ENCODE measurements around the gene TMEM119. TPM values are rescaled to one million over a fixed set of nuclear protein-coding genes. Genes with fewer than 3 reads are reported as not detected.

Gene TMEM119
- total RNA-seq, 3 donors from 2014 or later: 12.1 to 21.0 (median 12.5) TPM

DNA sequence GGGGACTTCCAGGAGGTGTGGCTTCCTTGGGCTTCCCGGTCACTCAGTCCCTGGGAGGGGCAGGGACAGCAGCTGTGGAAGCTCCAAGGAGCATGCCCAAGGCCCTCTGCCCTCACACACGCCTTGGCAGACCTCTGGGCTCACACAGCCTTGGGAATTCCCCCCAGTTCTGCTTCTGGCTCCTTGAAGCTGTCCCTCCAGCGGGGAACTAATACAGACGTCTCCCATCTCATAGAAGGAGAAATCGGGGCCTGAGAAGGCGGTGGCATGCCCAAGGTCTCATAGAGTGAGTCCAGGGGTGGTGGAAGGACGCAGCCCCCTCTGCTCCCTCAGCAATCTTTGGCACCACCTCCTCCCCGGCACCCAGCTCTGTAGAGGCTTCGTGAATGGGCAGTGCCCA lies 15.7 kb upstream of the TMEM119 start:
- intact Hi-C loops (cut with DNase I; ENCODE audit: low total_unique reads): no loop called here
- no peak for TF ChIP-seq POLR2A (IDR thresholded peaks at IDR 0.05)

DNA sequence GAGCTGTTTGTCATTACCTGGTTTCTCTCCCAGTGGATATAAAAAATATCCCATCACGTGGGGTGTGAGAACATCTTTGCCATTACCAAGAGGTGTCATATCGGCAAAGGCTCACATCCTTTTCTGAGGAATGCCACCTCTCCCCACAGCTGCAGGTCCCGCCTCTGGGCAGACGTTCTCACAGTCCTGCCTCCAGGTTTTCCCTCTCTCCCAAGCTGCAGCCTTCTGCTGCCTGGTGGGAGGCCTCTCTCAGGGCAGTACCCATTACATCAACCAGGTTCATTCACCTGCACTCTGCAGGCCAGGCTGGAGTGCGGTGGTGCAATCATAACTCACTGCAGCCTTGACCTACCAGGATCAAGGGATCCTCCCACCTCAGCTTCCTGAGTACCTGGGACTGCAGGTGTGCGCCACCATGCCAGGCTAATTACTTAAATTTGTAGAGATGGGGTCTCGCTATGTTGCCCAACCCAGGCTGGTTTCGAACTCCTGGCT lies 15.0 kb upstream of the TMEM119 start:
- intact Hi-C loops (cut with DNase I; ENCODE audit: low total_unique reads): no loop called here
- Histone ChIP-seq H3K4me1 (no peaks in the 10 kb centered on the region), H3K9me3 (no peaks in the 10 kb centered on the region), H3K4me3 (no peak overlapping the region), H3K36me3 (no peaks in the 10 kb centered on the region), H3K27me3 (no peaks in the 10 kb centered on the region), H3K27ac (no peak overlapping the region)
- no peak for DNase-seq (ENCODE audit: low spot score in 2 of 2)
- TF ChIP-seq, protein P1, sequence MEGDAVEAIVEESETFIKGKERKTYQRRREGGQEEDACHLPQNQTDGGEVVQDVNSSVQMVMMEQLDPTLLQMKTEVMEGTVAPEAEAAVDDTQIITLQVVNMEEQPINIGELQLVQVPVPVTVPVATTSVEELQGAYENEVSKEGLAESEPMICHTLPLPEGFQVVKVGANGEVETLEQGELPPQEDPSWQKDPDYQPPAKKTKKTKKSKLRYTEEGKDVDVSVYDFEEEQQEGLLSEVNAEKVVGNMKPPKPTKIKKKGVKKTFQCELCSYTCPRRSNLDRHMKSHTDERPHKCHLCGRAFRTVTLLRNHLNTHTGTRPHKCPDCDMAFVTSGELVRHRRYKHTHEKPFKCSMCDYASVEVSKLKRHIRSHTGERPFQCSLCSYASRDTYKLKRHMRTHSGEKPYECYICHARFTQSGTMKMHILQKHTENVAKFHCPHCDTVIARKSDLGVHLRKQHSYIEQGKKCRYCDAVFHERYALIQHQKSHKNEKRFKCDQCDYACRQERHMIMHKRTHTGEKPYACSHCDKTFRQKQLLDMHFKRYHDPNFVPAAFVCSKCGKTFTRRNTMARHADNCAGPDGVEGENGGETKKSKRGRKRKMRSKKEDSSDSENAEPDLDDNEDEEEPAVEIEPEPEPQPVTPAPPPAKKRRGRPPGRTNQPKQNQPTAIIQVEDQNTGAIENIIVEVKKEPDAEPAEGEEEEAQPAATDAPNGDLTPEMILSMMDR (IDR thresholded peaks at IDR 0.05): no peak
- no peak for TF ChIP-seq POLR2AphosphoS5 (IDR thresholded peaks at IDR 0.05)
- TF ChIP-seq POLR2A (IDR thresholded peaks at IDR 0.05): no peak

More for the DNA sequence above, 15.7 kb upstream of the TMEM119 start:
- no peak for DNase-seq (ENCODE audit: low spot score in 2 of 2)
- no peaks in the 10 kb centered on the region for H3K27me3 ChIP-seq
- no peaks in the 10 kb centered on the region for H3K4me1 ChIP-seq
- no peak overlapping the region for H3K4me3 ChIP-seq
- no peaks in the 10 kb centered on the region for H3K9me3 ChIP-seq
- H3K36me3 ChIP-seq: no peaks in the 10 kb centered on the region
- H3K27ac ChIP-seq: peak overlapping the region in 1 of 2 donors; percentile 1

DNA sequence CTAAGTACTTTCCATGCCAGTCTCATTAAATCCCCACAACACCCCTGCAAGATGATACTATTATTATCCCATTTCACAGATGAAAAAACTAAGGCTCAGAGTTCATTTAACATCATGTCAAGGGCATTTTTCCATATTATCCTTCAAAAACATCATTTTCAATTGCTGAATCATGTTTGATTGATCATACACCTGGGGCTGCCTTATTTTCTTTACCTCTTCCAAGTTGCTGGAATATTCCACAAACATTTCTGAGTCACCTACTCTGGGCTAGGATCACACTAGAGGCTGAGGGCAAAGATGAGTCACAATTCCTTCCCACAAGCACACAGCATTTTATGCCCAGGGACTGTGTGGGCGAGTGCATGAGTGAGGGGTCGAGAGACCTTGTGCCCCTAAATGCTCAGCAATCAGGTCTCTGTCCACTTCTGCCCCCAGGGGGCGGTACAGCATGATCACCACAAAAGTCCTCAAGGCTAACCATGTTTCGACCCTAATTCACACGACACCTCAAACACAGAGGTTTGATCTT lies 14.1 kb upstream of the TMEM119 start:
- Histone ChIP-seq H3K36me3 (no peaks in the 10 kb centered on the region), H3K4me3 (no peak overlapping the region), H3K27me3 (no peaks in the 10 kb centered on the region), H3K27ac (no peak overlapping the region), H3K9me3 (no peaks in the 10 kb centered on the region), H3K4me1 (no peaks in the 10 kb centered on the region)
- intact Hi-C loops (cut with DNase I; ENCODE audit: low total_unique reads): no loop called here
- TF ChIP-seq, protein P1 (IDR thresholded peaks at IDR 0.05): no peak
- TF ChIP-seq POLR2AphosphoS5 (IDR thresholded peaks at IDR 0.05): no peak
- DNase-seq (ENCODE audit: low spot score in 2 of 2): no peak

DNA sequence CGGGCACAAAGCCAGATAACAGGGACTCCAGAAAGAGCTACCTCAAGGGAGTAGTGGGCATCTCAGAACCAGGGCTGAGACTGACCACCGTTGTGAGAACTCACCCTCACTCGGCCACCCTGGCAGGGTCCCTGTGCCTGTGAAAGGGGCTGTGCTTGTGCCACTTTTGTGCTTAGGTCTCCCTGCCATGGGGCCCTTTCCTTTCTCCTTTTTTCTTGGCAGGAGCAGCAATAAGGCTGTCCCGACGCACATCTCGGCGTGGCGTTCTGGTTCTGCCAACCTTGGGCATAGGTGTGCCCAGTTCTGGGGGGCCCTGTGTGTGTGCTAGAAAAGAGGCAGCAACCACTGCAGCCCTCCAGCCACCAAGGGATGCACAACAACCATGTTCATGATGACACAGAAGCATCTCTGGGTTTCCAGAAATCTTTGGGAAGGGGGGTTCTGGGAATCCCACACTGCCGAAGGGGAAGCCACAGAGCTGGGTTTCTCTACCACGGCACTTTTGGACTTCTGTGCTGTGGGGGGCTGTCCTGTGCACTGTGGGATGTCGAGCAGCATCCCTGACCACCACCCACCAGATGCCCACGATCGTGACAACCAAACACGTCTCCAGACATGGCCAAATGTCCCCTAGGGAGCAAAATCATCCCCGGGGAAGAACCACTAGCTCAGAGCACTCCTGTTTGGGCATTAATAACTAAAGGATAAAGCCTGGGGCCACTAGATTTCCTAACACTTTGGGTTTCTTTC lies 13.1 kb upstream of the TMEM119 start:
- Histone ChIP-seq H3K27ac (no peak overlapping the region), H3K9me3 (no peaks in the 10 kb centered on the region), H3K36me3 (no peaks in the 10 kb centered on the region), H3K27me3 (no peaks in the 10 kb centered on the region), H3K4me3 (no peak overlapping the region), H3K4me1 (no peaks in the 10 kb centered on the region)
- TF ChIP-seq POLR2AphosphoS5 (IDR thresholded peaks at IDR 0.05) (no peak), POLR2A (IDR thresholded peaks at IDR 0.05) (no peak)
- TF ChIP-seq, protein P1 (IDR thresholded peaks at IDR 0.05): no peak
- intact Hi-C loops (cut with DNase I; ENCODE audit: low total_unique reads): no loop called here
- DNase-seq (ENCODE audit: low spot score in 2 of 2): no peak

DNA sequence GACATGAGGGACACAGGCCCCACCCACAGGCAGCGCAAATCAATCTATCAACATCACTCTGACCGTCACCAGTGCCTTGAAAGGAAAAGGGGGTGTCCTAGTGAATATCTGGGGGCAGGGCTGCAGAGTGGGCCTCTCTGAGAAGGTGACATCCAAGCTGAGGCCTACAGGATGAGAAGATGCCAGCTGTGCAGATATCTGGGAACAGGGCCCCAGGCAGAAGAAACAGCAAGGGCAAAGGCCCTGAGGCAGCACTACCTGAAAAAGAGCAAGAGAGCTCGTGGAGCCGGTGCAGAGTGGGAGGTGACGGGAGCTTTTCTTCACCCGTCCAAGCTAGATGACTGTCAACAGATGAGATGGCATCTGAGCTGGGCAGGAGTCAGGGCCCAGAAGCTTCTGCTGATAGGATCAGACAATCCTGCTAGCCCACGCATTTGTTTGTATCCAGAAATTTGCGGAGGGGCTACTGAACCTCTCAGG lies 12.5 kb upstream of the TMEM119 start:
- no peaks in the 10 kb centered on the region for H3K4me1 ChIP-seq
- no peak for TF ChIP-seq POLR2AphosphoS5 (IDR thresholded peaks at IDR 0.05)
- no peak for TF ChIP-seq POLR2A (IDR thresholded peaks at IDR 0.05)
- H3K9me3 ChIP-seq: no peaks in the 10 kb centered on the region
- intact Hi-C loops (cut with DNase I; ENCODE audit: low total_unique reads): no loop called here
- no peak for DNase-seq (ENCODE audit: low spot score in 2 of 2)
- H3K4me3 ChIP-seq: no peak overlapping the region
- H3K27me3 ChIP-seq: no peaks in the 10 kb centered on the region
- H3K27ac ChIP-seq: no peak overlapping the region
- no peaks in the 10 kb centered on the region for H3K36me3 ChIP-seq
